GM18909 (cell line): ENCODE results near the gene FXYD3.

Source experiments
- ATAC-seq: cut with Tn5 transposase; IDR thresholded peaks from one replicate; pipeline ENCODE4 v1.9.1; 2021; ENCODE audit warnings: mild to moderate bottlenecking; ENCODE audit not compliant: unreplicated experiment, poor library complexity

FXYD3 gene

DNA sequence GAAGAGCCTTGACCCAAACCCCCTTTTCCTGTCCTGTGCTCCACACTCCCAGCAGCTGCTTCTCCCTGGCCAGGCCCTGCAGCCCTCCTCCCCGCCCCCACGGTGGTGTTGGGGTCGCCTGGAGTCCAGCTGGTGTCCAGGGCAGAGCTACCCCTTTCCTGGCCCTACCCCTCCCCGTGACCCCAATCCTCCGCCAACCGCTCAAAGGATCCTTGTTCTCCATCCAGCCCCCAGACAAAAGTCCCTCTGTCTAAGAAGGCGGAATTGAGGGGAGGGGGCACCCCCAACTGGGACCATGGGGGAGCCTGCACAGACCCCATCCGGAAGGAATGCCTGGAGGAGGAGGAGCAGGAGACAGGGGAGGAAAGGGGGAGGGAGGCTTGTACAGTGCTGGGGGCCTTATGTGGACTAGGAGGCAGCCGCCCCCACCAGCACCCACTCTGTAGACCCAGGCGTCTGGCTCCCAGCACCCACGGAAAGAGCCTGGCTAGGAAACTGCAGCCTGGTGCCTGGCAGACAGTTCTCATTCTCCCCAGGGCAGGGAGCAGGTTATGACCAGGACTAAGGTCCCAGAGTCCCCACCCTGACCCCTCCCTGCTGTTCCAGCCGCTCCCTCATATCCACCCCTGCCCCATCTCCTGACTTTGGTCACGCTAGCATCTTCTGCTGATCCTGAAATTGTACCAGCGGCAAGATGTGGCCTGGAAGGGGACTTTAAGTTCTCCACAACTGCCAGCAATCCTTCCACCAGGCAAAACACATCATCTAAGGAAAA, at the start of gene FXYD3:
FXYD3 (plus strand) TSS at position 647 of the 775 bp plus-strand sequence. CDS start 3,554 bp downstream, outside the sequence.
- no peak for ATAC-seq

GRCh38 chr19:35066121-35066520, 49.5 kb upstream of the FXYD3 start:
- ATAC-seq = no peak

GRCh38 chr19:35066691-35067563, 48.7 kb upstream of the FXYD3 start:
- ATAC-seq = peak; percentile 67

- no peak for ATAC-seq
These were observed 46.5 kb upstream of the FXYD3 start for GRCh38 chr19:35068941-35069634.

GRCh38 chr19:35069696-35070095, 45.9 kb upstream of the FXYD3 start:
- no peak for ATAC-seq

GRCh38 chr19:35070471-35070870, 45.2 kb upstream of the FXYD3 start:
- ATAC-seq = no peak

DNA sequence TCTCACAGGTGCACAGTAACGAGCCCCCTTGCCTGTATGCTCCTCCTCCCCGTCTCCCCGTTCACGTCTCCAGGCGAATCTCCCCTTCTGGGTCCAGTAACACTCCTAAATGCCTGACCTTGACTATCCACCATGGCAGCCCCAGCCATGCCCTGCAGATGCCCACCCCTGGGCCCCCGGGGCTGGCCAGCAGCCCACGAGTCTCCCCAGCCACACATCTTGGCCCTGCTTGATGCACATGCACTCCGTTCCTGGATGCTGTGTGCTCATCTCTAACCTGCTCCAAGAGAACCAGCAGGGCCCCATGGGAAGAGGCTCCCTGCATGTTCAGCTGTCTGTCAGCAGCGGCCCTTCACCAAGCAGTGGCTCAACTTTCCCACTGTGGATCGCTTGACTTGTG, 42.1 kb upstream of the FXYD3 start:
- ATAC-seq = no peak

- no peak for ATAC-seq
These were observed 41.7 kb upstream of the FXYD3 start for GRCh38 chr19:35073941-35074340.

- no peak for ATAC-seq
These were observed 41.0 kb upstream of the FXYD3 start for GRCh38 chr19:35074426-35075201.

GRCh38 chr19:35075202-35076025, 40.2 kb upstream of the FXYD3 start:
- no peak for ATAC-seq

- ATAC-seq = no peak
These were observed 39.6 kb upstream of the FXYD3 start for GRCh38 chr19:35076026-35076370.

- ATAC-seq = no peak
These were observed 39.0 kb upstream of the FXYD3 start for GRCh38 chr19:35076657-35077056.

DNA sequence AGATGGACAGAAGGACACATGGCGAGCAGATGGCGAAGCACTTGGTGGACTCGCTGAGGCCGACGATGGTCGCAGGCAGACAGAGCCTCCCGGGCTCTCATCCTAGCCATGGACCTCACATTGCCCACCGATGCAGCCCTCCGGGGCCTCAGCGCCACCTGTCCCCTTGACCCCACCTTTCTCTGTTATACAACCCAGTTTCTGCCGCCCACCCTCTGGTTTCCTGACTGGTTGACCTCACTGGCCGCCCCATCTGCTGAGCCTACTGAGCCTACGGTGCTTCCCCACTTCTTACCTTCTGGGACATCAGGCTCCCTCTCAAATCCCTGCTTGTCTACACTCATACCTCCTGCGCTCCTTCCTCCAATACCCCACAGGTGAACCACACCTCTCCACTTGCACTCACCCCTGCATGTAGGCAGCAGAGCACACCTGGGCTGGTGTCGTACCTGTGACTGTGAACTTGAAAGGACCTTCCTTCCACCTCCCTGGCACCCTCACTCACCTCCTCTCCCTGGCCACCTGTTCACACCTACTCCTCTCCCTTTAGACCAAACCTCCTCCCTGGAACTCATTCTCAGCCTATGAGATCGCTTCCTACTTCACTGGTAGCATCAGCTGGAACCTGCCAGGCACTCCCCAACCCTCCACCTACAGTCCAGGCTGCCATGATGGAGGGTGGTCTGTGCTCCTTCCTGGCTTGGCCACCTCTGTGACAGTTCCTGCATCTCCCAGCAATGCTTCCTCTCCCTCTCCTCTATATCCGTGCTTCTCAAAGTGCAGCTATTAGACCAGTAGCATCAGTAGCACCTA, 38.0 kb upstream of the FXYD3 start:
- ATAC-seq = no peak

GRCh38 chr19:35079826-35080225, 35.8 kb upstream of the FXYD3 start:
- ATAC-seq = no peak

DNA sequence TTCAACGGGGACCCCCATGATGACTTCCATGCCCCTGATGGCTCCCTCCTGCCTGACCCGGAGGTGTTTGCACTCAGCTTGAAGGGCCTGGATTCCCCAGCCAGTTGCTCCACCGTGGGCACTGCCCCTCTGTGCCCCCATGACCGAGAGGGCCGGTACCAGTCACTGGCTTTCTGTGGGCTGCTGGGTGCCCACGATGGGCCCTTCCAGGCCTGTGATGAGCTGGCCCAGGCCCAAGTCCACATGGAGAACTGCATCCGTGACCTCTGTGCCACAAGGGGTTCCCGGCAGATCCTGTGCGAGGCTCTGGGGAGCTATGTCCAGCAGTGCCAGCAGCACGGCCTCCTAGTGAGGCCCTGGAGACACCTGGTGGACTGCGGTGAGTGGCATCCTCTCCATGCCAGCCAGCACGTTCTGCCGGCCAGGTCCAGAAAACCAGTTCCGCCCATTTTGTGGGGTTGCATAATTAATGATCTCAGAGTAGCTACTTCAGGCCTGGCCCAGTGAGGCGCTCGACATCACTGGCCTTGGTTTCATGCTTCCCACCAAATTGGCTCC, 34.9 kb upstream of the FXYD3 start:
- no peak for ATAC-seq

DNA sequence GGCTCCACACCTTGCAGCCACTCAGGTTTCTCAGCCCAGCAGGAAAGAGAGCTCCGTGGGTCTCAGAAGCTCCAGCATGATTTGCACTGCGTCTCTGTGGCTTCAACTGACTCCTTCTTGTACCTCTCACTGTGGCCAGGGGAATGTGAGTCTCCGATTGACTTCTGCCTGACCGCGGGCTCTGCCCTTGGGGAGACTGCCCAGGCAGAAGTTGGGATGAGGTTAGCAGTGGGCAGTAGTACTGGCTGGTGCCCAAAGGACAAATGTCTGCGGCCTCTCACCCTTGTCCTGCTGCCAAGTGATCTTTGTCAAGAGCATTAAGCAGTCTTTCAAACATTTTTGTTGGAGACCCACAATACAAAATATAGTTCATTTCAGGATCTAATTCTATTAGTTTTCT, 34.4 kb upstream of the FXYD3 start:
- ATAC-seq = no peak

- no peak for ATAC-seq
These were observed 31.7 kb upstream of the FXYD3 start for GRCh38 chr19:35083691-35084508.

DNA sequence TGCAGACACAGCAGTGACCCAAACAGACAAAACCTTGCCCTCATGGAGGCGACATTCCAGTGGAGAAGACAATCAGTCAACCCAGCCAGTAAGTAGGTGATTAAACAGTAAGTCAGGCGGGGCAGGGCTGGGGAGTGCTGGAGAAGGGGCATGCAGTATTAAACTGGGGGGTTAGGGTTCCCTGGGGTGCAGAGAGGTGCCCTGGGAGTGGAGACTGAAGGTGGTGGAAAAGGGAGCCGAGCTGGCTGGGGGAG, 31.2 kb upstream of the FXYD3 start:
- ATAC-seq = no peak
